ENCODE data around the gene BMF.

The BMF gene

DNA sequence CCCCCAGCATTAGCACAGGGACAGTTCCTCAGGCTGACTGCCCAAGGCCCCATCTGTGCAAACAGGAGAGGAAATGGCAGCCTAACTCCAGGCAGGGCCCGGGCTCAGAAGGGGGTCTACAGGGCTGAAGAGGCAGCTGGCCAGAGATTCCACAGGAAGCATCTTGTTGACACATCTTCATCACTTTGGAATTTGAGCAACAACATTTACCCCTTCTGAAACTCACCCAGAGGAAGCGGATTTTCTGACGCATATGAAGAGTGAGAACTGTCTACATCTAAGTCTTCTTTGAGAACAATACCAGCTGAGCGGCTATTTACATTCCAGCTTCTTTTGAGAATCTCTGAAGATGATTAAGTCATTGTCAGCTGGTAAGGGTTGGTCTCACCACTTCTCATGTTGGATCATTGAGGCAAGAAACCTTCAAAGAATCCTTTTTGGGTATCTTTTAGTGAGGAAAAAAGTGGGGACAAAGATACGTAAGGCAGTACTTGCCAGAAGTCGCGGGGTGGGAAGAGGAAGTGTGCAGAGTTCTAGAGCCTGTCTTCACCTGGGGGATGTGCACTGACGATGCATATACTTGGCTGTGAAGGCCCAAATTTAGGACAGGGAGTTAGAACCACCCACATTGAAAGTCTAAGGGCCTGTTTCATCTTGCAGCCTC is 44.3 kb downstream of the BMF start:
- H3K4me3 ChIP-seq (ENCODE audit: low read length): no peak overlapping the region; the same call in 1 of the 2 replicates
- no peak for TF ChIP-seq ZNF274 (IDR thresholded peaks at IDR 0.05; ENCODE audit: low read depth, low read length)

DNA sequence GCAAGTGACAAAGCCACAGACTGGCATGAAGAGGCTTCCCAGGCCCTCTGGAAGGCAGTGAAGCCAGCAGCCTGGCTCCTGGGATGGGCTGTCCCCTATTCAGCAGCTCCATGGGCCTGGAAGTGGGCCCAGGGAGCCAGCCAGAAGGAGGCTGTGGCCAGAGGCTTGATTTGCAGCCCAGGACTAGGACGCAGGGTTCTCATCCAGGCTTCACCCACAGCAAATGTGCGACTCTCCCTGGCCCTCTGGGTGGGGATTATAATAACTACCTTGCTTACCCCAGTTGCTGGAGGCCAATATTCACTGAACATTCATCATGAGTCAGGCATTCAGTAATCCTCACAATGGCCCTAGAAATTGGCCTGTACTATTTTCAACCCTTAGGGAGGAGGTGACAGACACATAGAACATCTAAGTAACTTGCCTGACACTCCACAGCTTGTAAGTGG is 45.1 kb downstream of the BMF start:
- no peak overlapping the region for H3K4me3 ChIP-seq (ENCODE audit: low read length)
- no peak for TF ChIP-seq ZNF274 (IDR thresholded peaks at IDR 0.05; ENCODE audit: low read depth, low read length)

DNA sequence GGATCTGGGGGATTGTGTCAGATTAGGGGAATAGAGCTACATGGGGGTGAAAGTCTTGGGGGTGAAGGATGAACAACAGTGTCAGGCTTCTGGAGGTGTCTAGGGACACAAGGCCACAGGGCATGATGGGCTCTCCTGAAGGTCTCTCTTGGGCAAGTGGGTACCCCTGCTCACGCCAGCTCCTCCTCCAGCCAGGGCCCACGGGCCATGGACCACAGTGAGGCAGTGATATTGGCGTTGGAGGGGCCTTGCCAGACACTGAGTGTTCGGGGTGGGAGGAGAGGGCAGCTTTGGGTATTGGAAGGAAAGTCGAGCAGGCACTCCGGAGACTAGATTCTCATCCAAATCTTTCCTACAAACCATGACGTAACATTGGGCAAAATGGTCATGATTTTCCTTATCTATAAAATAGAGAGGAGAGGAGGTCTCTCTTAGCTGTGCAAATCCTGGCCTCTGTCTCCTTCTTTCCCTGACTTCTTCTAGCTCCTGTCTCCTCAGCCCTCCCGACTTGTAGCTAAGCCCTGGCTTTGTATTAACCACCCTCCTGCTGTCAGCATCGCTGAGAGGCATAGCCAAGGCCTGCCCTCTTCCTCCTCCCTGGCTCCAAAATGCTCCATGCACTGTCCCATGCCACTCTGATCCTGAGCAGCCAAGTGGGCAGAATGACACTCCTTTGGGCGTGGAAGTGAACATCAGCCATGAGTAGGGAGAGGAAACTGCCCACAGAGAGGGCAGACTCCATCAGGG is 45.7 kb downstream of the BMF start:
- TF ChIP-seq ZNF274 (IDR thresholded peaks at IDR 0.05; ENCODE audit: low read depth, low read length): no peak
- no peak overlapping the region for H3K4me3 ChIP-seq (ENCODE audit: low read length)

DNA sequence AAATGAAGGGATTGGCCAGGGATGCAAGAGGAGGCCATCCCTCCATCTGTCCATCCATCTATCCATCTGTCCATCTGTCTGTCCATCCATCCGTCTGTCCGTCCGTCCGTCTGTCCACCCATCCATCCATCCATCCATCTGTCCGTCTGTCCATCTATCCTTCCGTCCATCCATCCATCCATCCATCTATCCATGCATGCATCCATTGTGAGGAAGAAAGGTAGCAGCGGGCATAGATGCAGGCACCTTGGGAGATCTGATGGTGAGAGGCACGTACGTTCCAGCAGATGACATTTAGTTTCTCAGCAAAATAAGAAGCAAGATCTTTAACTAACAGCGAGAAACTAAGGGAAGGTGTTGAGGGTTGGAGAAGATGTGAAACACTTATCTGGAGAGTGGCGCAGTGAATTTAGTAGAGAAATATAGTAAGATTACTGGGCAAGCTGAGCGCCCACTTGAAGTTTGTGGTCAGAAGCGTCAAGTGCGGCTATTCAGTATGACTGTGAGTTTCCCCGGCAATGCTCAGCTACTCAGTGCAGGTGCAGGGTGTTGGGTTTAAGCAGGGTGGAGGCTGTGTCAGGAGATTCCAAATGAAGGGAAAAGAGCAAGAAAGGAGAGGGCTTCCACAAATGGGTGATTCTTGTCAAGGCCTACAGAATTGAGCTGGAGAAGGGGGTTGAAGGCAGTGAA is 47.3 kb downstream of the BMF start:
- H3K4me3 ChIP-seq (ENCODE audit: low read length): no peak overlapping the region
- no peak for TF ChIP-seq ZNF274 (IDR thresholded peaks at IDR 0.05; ENCODE audit: low read depth, low read length)

DNA sequence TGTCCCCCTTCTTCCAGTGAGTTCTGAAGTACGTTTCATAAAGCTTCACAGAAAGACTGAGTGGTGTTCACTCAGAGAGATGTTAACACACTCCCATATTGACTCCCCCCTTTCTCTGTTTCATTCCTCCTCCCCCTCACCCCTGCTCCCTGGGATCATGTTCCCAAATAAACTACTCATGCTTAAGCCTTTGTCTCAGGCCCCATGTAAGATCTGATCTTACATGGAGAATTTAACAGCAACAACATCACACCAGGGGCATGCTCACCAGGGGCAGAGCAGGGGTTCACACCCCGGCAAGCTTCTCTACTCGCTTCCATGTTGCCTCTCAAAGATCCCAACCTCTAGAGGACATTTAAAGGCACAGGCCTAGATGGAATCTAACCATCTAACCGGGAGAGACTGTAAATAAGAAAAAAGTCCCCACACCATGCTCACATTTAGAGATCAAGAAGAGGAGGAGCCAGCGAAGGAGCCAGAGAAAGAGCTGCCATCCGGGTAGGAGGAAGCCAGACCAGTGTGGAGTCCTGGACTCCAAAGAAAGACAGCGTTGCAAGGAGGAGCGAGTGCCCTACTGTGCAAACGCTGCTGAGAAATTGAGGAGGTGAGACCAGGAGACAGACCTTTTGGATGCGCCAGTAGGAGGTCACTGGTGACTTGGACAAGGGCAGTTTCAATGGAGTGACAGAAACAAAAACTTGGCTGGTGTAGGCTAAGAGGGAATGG is 48.3 kb downstream of the BMF start:
- TF ChIP-seq ZNF274 (IDR thresholded peaks at IDR 0.05; ENCODE audit: low read depth, low read length): no peak
- H3K4me3 ChIP-seq (ENCODE audit: low read length): no peak overlapping the region

DNA sequence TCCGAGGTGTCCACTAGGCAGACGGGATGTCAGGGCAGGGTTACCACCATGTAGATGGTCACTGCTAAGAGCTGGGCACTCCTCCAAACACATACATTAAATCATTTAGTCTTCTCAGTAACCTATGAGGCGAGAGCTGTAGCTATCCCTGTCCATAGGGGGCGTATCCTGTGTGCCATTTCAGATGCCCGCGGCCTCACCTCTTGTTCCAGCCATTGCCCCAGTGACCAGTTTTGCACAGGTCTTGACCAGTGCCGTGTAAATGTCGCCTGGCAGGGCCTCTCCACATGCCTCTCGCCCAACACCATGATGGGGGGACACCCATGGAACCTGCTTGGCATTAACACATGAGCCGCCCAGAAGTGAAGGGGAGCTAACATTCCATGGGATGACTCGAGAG is 48.9 kb downstream of the BMF start:
- TF ChIP-seq ZNF274 (IDR thresholded peaks at IDR 0.05; ENCODE audit: low read depth, low read length): no peak
- no peak overlapping the region for H3K4me3 ChIP-seq (ENCODE audit: low read length)

DNA sequence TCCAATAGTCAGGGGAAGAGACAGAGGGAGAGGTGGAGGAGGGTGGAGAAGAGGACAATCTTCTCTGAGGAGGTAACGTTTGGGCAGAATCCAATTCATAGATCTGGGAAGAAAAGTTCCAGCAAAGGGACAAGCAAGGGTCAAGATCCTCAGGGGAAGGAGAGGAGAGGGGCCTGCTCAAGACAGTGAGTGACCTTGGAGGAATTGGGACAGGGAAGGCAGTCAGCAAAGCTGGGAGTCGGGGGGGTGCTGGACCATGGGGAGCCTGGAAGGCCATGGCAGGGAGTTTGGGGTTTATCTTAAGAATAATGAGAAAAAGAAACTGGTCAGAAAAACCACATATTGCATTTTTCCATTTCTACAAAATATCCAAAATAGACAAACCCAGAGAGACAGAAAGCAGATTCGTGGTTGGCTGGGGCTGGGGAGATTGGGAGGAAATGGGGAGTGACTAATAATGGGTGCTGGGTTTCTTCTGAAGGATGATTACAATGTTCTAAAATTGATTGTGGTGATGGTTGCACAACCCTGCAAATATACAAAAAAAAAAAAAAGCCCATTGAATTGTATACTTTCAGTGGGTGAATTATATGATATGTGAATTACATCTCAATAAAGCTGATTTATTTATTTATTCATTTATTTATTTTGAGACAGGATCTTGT is 50.1 kb downstream of the BMF start:
- no peak for TF ChIP-seq ZNF274 (IDR thresholded peaks at IDR 0.05; ENCODE audit: low read depth, low read length)
- H3K4me3 ChIP-seq (ENCODE audit: low read length): no peak overlapping the region

DNA sequence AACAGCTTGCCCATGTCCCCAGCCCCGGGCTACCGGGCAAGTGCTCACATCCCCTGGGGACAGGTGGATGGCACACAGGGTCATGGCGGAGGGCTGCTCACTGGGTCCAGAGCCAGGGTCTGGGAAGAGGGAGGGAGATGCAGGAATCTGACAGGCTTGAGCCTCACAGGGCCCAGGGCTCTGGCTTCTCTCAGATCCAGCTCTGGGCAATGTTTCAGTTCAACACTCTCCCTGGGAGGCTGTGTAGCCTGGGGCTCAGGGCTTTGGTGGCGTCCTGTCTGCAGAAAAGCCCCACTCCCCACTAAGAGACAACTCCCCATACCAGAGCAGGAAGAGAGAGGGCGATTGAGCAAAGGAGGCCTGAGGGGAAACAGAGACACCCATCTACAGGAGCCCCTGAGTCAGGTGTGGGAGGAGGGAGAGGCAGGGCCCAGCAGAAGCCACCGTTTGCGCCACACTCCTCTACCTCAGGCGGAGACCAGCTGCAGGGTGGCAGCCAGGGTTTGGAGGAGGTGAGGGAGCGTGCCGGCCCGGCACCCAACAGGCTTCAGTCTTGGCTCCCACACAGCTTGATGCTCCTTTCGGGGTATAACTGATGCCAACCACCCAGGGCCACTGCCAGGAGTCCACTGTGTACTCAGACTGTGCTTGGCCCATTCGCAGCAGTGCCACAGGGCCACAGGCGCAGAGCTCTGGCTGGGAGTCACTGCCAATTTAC is 52.9 kb downstream of the BMF start:
- no peak overlapping the region for H3K4me3 ChIP-seq (ENCODE audit: low read length)
- TF ChIP-seq ZNF274 (IDR thresholded peaks at IDR 0.05; ENCODE audit: low read depth, low read length): no peak

DNA sequence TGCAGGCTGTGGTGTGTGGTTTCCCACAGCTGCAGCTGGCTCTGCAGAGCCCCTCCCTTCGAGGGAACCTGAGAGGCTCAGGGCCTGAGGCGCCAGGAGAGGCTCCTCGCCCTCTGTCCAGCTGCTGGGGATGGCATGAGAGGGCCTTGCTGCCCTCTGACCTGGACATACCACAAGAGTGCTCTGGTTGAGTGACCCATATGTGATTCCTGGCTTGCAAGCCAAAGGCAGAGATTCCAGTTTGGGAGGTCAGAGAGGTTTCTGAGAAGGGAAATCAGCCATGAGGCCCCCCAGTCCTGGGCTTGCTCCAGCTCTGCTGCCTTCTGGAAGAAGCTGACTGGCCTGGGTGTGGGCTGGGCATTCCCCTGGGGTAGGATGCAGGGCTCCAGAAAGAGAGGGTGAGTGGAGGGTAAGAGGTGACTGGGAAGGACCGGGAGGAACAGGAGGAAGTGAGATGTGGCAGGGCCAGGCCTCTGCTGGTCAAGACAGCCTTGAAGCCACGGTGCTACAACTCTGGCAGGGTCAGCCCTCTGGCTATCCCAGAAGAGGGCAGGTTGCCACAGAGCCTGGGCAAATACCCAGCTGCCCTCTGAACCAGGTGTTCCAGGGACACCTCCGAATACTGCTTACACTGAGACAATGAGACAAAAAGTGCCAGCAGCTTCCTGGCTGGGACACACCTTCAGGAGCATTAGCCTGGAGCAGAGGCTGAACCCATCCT is 53.7 kb downstream of the BMF start:
- no peak overlapping the region for H3K4me3 ChIP-seq (ENCODE audit: low read length)
- TF ChIP-seq ZNF274 (IDR thresholded peaks at IDR 0.05; ENCODE audit: low read depth, low read length): no peak

DNA sequence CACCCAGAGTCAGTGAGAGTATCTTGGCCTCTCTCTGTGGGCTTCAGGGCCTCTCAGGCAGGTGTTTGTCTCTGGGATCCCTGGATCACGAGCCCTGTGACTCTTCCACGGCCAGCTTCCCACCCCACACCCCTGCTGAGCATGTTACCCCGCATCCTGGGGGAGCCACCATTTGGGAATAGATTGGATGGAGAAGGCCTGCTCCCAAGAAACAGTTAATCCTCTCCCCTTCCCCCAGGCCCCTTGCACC is 54.1 kb downstream of the BMF start:
- H3K4me3 ChIP-seq (ENCODE audit: low read length): no peak overlapping the region
- TF ChIP-seq ZNF274 (IDR thresholded peaks at IDR 0.05; ENCODE audit: low read depth, low read length): no peak

DNA sequence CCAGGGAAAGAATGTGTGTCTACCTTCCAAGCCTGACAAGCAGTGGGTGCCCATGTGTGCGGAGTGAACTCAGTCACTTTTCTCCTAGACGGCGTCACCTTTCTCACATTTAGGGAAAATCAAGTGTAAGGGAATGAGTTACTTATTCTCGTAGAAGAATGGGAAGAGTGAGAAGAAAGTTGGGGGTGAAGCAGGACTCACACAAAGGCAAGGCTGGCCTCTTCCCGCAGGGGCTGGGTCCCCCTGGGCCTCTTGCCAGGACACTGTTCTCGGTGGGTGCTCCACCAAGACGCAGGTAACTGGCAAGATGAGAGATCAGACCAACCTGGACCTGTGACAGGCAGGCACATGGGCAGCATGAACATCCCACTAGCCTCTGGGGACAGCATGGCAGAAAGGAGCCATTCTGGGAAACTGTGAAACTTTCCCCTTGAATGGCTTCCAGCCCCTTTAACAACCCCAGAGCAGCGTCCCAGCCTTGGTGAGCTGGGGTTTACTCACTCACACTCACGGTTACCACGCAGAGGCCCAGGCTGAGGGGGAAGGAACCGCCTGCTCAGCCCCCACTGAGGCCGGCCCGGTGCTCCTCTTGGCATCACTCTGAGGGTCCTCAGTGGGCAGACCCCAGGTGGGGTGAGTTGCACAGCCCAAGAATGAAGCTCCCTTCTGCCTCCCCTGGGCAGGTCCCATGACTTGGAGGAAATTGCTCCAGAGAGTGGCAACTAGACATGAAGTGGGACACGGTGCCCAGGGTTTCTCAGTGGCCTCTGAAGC is 54.7 kb downstream of the BMF start:
- no peak for TF ChIP-seq ZNF274 (IDR thresholded peaks at IDR 0.05; ENCODE audit: low read depth, low read length)
- H3K4me3 ChIP-seq (ENCODE audit: low read length): no peak overlapping the region
